Measurements from ENCODE around the gene POLR3K. TPM values are rescaled to one million over a fixed set of nuclear protein-coding genes. Genes with fewer than 3 reads are reported as not detected.
A peak's percentile ranks its signal among the peaks of the same experiment; 100 is the strongest.

Gene POLR3K
- total RNA-seq, 1 experiment from 2014 or later: 40.1 TPM

GRCh38 chr16:77807-78443 lies 24.5 kb upstream of the POLR3K start, which contains the start of gene MPG (continued):
- TF ChIP-seq ZNF425 (CRISPR knock-in tag; conservative IDR thresholded peaks at IDR 0.05) (no peak), ETV6 (CRISPR knock-in tag; IDR thresholded peaks at IDR 0.05) (no peak), GRHL2 (CRISPR knock-in tag; IDR thresholded peaks at IDR 0.05; ENCODE audit: insufficient replicate concordance, severe bottlenecking) (no peak), CTCF (IDR thresholded peaks at IDR 0.05) (no peak), ZNF281 (CRISPR knock-in tag; IDR thresholded peaks at IDR 0.05) (0 out of 2 replicates have a peak, but pooled peaks have one; percentile 45), ZSCAN18 (CRISPR knock-in tag; IDR thresholded peaks at IDR 0.05) (no peak), CBFB (CRISPR knock-in tag; IDR thresholded peaks at IDR 0.05; ENCODE audit: low read depth) (0 out of 2 replicates have a peak, but pooled peaks have one; percentile 63), HMGXB4 (CRISPR knock-in tag; IDR thresholded peaks at IDR 0.05) (peak; percentile 84; the same call in 1 of the 2 replicates), MYBL2 (CRISPR knock-in tag; IDR thresholded peaks at IDR 0.05) (no peak)

GRCh38 chr16:77273-77806 lies 23.9 kb upstream of the POLR3K start:
- DNase-seq (ENCODE audit: low spot score) (peak; percentile 52), ATAC-seq (peak; percentile 11)
- peak overlapping the region; percentile 60 for H3K4me3 Mint-ChIP-seq
- ChIA-PET POLR2A (interaction anchor here (1.1 kb wide), 1 partner anchor 24 kb away, joined by 4 read pairs; the partner anchor contains the start of gene POLR3K), CTCF (interaction anchor here (1.0 to 7.1 kb wide), 10 partner anchors 10 to 276 kb away, joined by 3 to 66 read pairs (median 6); partner anchors contain the start of genes POLR3K and SNRNP25)
- H3K27ac Mint-ChIP-seq: no peak overlapping the region; the same call in 1 of the 2 replicates
- H3K27me3 Mint-ChIP-seq (ENCODE audit: low read depth): no peaks in the 10 kb centered on the region; the same call in 1 of the 2 replicates
- H3K36me3 Mint-ChIP-seq: 0 out of 2 replicates have a peak, but pooled peaks cover 3% of the 10 kb centered on the region
- H3K4me1 Mint-ChIP-seq: peaks cover 53% of the 10 kb centered on the region
- H3K9me3 Mint-ChIP-seq: no peaks in the 10 kb centered on the region
- TF ChIP-seq SMAD4 (CRISPR knock-in tag; IDR thresholded peaks at IDR 0.05) (no peak), ZSCAN18 (CRISPR knock-in tag; IDR thresholded peaks at IDR 0.05) (no peak), GTF2I (CRISPR knock-in tag; conservative IDR thresholded peaks at IDR 0.05) (no peak), E2F5 (CRISPR knock-in tag; IDR thresholded peaks at IDR 0.05) (no peak), ZMAT4 (CRISPR knock-in tag; IDR thresholded peaks at IDR 0.05) (no peak), ZNF396 (CRISPR knock-in tag; IDR thresholded peaks at IDR 0.05; ENCODE audit: borderline replicate concordance) (no peak), ZNF281 (CRISPR knock-in tag; IDR thresholded peaks at IDR 0.05) (no peak), SOX15 (CRISPR knock-in tag; IDR thresholded peaks at IDR 0.05) (no peak), ATF1 (CRISPR knock-in tag; IDR thresholded peaks at IDR 0.05) (0 out of 2 replicates have a peak, but pooled peaks have one; percentile 14), CREB1 (CRISPR knock-in tag; IDR thresholded peaks at IDR 0.05) (no peak)
